Measurements from ENCODE around the gene ISL1. TPM values are rescaled to one million over a fixed set of nuclear protein-coding genes. Genes with fewer than 3 reads are reported as not detected.

The ISL1 gene
- total RNA-seq, 2 donors from 2014 or later, result not detected

DNA sequence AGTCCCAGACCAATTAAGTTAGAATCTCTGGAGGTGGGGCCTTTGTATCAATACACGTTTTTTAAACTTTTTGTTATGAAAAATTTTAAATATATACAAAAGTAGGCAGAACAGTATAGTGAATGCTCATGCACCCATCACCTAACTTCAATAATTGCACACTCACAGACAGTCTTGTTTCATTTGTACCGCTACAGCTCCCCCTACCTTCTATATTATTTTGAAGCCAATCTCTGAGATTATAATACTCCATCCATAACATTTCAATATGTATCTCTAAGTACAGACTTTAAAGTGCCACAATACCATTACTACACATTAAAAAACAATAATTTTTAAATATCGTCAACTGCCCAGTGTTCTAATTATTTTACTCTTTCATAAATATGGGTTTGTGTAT lies 32.9 kb downstream of the ISL1 start:
- intact Hi-C loops (cut with DNase I), result no loop called here
- DNase-seq (no peak), ATAC-seq (no peak)

DNA sequence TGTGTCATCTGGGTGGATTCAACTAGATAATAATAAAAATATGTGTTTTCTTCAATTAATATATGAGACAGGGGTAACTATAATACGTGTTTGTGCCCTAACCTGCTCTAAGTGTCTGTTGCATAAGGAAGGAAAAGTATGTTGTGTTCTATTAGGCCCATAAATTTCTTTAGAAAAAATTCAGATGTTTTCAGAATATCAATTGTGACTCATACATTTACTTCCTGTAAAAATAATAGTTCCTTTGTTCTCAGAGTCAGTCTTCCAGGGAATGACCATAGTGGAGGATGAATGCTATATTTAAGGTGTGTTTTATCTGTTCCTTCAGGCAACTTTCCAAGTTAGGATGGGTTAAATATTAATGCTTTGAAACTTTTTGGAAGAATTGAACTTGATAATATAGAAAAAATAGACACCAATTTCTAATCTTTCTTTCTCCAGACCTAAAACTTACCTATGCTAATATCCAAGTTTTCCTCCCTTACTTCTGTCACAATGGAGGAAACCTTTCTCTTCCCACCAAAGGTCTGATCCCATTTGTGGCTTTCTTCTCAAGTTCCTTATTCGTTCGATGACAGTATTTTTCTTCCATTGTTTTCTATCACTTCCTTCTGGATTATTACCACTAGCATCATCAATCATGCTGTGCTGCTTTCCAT lies 49.9 kb downstream of the ISL1 start:
- intact Hi-C loops (cut with DNase I), result no loop called here
- DNase-seq (no peak), ATAC-seq (no peak)

- ATAC-seq (no peak), DNase-seq (no peak)
- intact Hi-C loops (cut with DNase I), result no loop called here
Observed at GRCh38 chr5:51439232-51439631, 56.0 kb downstream of the ISL1 start.

Data from left cardiac atrium (tissue), 4 donors.